ENCODE measurements around the gene CACNG5.

Gene CACNG5, protein sequence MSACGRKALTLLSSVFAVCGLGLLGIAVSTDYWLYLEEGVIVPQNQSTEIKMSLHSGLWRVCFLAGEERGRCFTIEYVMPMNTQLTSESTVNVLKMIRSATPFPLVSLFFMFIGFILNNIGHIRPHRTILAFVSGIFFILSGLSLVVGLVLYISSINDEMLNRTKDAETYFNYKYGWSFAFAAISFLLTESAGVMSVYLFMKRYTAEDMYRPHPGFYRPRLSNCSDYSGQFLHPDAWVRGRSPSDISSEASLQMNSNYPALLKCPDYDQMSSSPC

DNA sequence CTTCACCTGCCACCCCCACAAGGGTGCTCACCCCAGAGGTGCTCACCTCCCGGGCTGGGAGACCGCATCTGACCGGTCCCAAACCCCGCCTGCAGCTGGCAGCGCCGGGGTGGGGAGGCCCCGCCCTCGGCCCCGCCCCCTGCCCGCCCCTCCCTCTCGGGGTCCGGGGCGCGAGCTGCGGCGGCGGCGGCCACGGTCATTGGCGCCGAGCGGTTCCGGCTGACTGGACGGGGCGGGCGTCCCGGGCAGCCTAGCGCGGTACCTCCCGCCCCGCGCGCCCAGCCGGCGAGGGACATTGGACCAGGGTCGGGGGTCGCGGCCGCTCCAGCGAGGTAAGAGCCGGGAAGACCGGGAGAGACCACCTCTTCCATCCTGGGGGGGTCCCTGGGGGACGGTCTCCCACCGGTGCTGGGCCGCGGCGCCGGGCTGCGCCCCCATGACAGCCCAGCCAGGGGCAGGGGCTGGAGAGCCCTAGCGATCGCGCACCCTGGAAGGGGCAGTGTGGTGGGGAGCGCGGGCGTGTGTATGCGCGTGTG, at the start of gene CACNG5:
CACNG5 (plus strand) TSS at position 199 of the 536 bp plus-strand sequence. CDS start 42,216 bp downstream, outside the sequence.
- DNase-seq (ENCODE audit: low spot score): peak; percentile 43

GRCh38 chr17:66786107-66786506, 48.8 kb upstream of the CACNG5 start:
- DNase-seq (ENCODE audit: low spot score): no peak

DNA sequence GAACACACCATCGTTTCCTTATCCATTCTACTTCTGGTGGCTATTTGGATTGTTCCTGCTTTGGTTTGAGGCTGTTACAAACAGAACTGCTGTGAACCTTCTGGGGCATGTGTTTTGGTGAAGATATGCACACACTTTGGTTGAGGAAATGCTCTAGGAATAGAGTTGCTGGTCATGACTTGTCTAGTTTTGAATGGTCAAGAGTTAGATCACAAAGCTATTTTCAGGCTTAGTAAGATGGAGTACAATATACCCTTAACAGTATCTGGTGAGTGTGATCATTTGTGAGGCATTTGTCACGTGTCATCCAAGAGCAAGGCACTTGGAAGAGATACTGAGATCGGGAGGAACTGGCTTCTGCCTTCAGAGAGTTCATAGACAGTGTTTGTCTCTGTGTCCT, 47.0 kb upstream of the CACNG5 start:
- no peak for DNase-seq (ENCODE audit: low spot score)

DNA sequence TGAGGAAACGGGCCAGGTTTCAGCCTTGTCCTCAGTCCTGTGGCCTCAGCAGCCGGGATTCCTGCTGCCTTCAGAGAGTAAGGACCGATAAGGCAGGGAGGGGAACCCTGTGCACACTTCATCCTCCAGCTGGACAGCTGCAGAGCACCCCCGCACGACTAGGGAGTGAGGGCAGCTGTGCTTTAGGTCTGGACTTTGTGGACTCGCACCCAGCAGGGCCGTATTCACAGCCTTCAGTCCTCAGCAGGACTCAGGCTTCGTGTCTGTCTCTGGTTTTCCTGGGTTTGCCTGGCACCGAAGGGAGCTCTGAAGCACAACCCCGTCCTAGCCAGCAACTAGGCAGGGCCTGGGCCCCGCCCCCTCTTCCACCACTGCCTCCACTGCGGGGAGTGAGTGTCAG, 45.8 kb upstream of the CACNG5 start:
- DNase-seq (ENCODE audit: low spot score): no peak

DNA sequence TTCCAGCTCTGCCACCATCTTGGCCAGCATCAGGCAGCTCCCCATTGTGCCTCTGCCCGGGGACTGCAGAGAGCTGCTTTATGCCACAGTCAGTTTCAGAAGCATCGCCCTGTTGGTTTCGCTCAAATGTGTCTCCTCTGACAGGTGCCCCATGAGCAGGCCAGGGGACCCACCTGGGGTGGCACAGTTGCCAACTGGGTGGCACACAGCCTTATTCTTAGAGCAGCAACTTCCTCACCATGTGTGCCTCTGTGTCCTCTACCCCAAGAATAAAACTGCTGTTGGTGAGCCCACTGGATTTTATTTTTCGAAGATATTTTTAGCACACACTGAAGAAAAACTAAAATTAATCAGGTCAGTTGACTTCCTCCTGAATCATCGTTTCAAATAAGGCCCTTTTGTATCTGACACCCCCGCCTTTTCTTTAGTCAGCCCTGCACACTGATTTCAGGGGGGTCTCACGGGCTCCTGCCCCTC, 44.9 kb upstream of the CACNG5 start:
- no peak for DNase-seq (ENCODE audit: low spot score)

- no peak for DNase-seq (ENCODE audit: low spot score)
These were observed 44.3 kb upstream of the CACNG5 start for GRCh38 chr17:66790501-66791061.

- DNase-seq (ENCODE audit: low spot score): no peak
These were observed 43.6 kb upstream of the CACNG5 start for GRCh38 chr17:66791347-66791746.

DNA sequence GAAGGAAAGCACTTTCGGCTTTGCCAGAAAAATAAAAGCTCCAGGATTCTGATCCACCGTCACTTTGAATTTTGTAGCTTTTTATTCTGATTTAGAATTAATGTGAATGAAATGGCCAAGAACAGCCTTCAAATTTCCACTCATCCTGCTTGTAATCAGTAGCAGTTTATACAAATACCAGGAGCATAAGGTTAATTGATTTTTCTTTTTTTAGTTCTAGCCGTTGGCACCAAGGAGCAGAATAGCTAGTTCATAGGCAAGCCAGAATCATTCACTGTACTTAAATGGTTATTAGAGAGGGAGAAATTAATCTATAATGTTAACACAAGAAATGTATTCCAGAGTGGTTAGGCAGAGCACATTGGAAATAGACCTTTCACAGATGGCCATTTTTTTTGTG, 41.1 kb upstream of the CACNG5 start:
- no peak for DNase-seq (ENCODE audit: low spot score)

DNA sequence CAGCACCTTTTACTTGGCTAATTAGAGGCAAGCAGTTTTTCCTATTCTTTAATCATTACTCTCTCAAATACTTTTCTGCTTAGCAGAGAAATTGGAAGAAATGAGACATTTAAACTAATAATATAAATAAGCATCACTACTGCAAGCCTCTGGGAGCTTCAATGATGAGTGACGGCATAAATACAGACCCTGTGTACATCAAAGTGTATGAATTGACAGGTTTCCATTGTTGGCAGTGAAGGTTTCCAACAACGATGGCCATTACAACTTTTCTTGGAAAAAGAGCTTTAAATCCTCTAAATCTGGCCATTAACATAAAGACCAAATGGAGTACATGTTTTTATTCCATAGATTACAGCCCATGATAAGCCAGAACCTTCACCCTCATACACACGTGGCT, 39.4 kb upstream of the CACNG5 start:
- no peak for DNase-seq (ENCODE audit: low spot score)

GRCh38 chr17:66799849-66800537, 34.9 kb upstream of the CACNG5 start:
- DNase-seq (ENCODE audit: low spot score): no peak

DNA sequence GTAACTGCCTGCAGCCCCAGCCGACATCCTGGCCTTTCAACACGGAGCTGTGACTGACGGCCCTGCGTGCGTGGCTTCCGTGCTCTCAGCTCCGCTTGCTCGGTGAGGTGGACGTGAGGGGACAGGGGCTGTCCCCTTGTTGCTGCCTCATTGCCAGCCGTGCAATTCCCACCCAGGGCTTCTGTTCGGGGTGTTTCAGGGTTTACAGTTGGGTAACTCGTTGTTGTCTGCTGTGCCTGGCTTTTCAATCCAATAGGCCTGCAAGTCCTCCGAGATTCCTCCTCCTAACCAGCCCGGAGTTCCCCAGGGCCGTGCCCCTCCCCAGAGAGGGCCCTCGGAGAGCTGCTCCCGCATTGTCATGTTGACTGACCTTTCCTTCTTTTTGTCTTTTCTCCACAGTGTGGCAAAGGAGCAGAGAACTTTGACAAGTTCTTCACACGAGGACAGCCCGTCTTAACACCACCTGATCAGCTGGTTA, 31.4 kb upstream of the CACNG5 start:
- DNase-seq (ENCODE audit: low spot score): no peak

GRCh38 chr17:66805567-66805966, 29.4 kb upstream of the CACNG5 start:
- DNase-seq (ENCODE audit: low spot score): no peak

- no peak for DNase-seq (ENCODE audit: low spot score)
These were observed 27.7 kb upstream of the CACNG5 start for GRCh38 chr17:66807182-66807581.

DNA sequence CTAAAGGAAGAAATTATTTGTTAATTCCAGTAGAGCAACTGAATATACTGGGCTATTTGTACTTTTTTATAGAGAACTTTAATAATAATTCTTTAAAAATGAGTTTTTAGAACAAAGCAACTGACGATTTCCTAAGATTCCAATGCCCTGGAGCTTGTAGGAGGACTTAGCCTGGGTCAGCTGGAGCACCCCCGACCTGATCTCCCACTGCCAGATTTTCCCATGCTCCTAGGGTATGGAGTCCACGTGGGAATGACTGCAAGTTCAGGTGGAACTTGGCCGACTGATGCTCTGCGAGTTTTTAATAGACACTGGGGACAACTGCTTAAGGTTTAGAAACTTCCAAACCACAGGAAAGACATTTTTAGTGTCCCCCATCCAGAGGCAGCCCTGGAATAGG, 25.5 kb upstream of the CACNG5 start:
- no peak for DNase-seq (ENCODE audit: low spot score)

DNA sequence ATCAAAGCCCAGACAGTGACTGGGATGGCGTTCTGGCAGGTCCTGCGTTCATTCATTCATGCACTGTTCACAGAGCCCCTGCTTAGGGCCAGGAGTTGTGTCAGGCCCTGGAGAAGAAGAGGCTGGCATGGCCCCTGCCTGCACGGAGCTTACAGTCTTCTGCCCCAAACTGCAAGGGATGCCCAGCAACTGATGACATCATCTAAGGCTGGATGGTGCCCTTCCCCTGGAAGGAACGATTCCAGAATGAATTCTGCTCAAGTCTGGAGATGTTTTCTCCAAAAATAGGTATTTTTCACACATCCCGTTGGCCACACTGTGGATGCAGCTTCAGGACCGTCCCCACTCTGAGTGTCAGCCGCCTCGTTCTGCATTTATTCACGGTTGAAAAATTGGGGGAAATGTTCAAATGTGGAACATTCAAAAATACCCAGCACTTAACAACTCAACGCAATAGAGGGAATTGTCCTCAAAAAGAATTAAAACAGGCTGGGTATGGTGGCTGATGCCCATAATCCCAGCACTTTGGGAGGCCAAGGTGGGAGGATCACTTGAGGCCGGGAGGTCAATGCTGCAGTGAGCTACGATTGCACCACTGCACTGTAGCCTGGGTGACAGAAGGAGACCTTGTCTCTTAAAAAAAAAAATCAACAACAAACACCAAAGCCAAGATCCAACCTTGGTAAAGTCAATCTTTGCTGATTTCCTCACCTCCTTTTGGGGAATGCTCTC, 23.8 kb upstream of the CACNG5 start:
- DNase-seq (ENCODE audit: low spot score): no peak

- no peak for DNase-seq (ENCODE audit: low spot score)
These were observed 23.2 kb upstream of the CACNG5 start for GRCh38 chr17:66811683-66812054.

- DNase-seq (ENCODE audit: low spot score): no peak
These were observed 22.3 kb upstream of the CACNG5 start for GRCh38 chr17:66812571-66812970.

- DNase-seq (ENCODE audit: low spot score): no peak
These were observed 21.6 kb upstream of the CACNG5 start for GRCh38 chr17:66813296-66813695.

GRCh38 chr17:66814026-66814425, 20.9 kb upstream of the CACNG5 start:
- DNase-seq (ENCODE audit: low spot score): no peak

DNA sequence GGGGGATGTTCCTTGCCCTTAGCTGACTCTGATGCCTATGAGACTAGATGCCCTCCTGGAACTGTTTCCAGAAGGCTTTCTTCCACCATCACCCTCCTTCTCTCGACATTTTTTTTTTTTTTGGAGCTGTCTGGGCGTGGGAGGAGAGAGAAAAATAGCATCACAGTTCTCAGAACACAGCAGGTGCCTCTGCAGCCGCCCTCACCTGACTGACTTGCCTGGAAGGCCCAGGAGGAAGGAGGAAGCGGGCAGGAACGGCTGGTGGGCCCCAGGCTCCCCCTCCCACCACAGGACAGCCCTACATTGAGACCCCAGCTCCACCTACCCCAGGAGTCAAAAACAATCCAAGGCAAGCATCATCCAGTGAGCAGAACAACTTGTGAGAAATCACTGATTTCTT, 20.3 kb upstream of the CACNG5 start:
- no peak for DNase-seq (ENCODE audit: low spot score)

DNA sequence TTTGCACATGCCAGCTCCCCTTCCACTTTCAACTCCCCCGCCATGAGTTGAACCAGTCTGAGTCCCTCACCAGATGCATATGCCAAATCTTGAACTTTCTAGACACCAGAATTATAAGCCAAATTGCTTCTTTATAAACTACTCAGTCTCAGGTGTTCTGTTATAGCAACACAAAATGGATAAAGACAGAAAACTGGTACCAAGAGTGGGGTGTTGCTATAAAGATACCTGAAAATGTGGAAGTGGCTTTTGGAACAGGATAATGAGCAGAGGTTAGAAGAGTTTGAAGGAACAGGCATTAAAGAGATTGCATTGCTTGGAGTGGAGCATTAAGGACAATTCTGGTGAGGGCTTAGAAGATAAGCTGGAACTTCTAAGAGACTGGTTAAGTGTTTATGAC, 17.2 kb upstream of the CACNG5 start:
- DNase-seq (ENCODE audit: low spot score): no peak

DNA sequence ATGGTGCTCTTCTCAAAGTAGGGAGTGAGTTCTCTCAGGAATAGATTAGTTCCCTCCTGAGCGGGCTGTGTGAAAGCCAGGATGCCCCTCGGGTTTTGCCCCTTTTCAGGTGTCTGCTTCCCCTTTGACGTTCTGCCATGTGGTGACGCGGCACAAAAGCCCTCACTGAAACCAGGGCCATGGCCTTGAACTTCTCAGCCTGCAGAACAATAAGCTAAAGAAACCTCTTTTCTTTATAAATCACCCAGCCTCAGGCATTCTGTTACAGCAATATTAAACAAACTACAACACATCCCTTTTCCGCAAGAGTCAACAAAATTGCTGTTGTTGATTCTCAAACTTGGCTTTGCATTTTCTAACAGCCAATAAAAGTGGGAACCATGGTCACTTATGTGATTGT, 15.5 kb upstream of the CACNG5 start:
- no peak for DNase-seq (ENCODE audit: low spot score)
